OCI-LY1 (cell line): ENCODE measurements around the gene TMEM186.

Experiments used
- H2AFZ ChIP-seq: fragments of 200-600 bp; sonication (generic), shearing (Covaris generic); 2 replicates; pipeline ENCODE4 v1.6.0; 2014; ENCODE audit warnings: antibody characterized with exemption, mild to moderate bottlenecking, low read length
- H3F3A ChIP-seq: fragments of 200-600 bp; sonication (generic), shearing (Covaris generic); 2 replicates; pipeline ENCODE4 v1.6.0; 2014; ENCODE audit warnings: mild to moderate bottlenecking, antibody characterized with exemption, low read length, moderate library complexity; ENCODE audit not compliant: insufficient read depth
- H3K27ac ChIP-seq: fragments of 200-600 bp; sonication (generic); 2 replicates; pipeline ENCODE4 v1.5.1; 2014; ENCODE audit warnings: low read length, mixed run types, mild to moderate bottlenecking, low read depth; ENCODE audit not compliant: poor library complexity, severe bottlenecking
- H3K27me3 ChIP-seq: fragments of 200-600 bp; sonication (generic); 2 replicates; pipeline ENCODE4 v1.6.0; 2014; ENCODE audit warnings: antibody characterized with exemption, mild to moderate bottlenecking, low read length, moderate library complexity; ENCODE audit not compliant: insufficient read depth
- H3K36me3 ChIP-seq: fragments of 200-600 bp; sonication (generic); 2 replicates; pipeline ENCODE4 v1.6.1; 2014; ENCODE audit warnings: mild to moderate bottlenecking, antibody characterized with exemption, low read length, moderate library complexity, mixed read lengths; ENCODE audit not compliant: insufficient read depth
- H3K4me1 ChIP-seq: fragments of 200-600 bp; sonication (generic); 2 replicates; pipeline ENCODE4 v1.5.1; 2014; ENCODE audit warnings: mild to moderate bottlenecking, low read length, moderate library complexity; ENCODE audit not compliant: insufficient read depth, severe bottlenecking
- H3K4me2 ChIP-seq: fragments of 200-600 bp; sonication (generic), shearing (Covaris generic); 2 replicates; pipeline ENCODE4 v1.6.1; 2014; ENCODE audit warnings: low read length
- H3K4me3 ChIP-seq: fragments of 200-600 bp; sonication (generic); 2 replicates; pipeline ENCODE4 v1.5.1; 2014; ENCODE audit warnings: low read length, low read depth, mild to moderate bottlenecking, mixed read lengths; ENCODE audit not compliant: poor library complexity, severe bottlenecking
- H3K79me2 ChIP-seq: fragments of 200-600 bp; shearing (Covaris generic); 2 replicates; pipeline ENCODE4 v1.6.1; 2016; ENCODE audit warnings: mixed run types, low read length, mixed read lengths; ENCODE audit not compliant: insufficient read depth
- H3K9ac ChIP-seq: fragments of 200-600 bp; sonication (generic), shearing (Covaris generic); 2 replicates; pipeline ENCODE4 v1.6.1; 2014; ENCODE audit warnings: mild to moderate bottlenecking, low read length, mixed read lengths
- H3K9me2 ChIP-seq: fragments of 200-600 bp; sonication (generic), shearing (Covaris generic); 2 replicates; pipeline ENCODE4 v1.6.1; 2014; ENCODE audit warnings: low read depth, mild to moderate bottlenecking, low read length, mixed read lengths
- H3K9me3 ChIP-seq: fragments of 200-600 bp; shearing (Covaris generic); 2 replicates; pipeline ENCODE4 v1.6.1; 2014; ENCODE audit warnings: low read length, mixed read lengths
- H4K20me1 ChIP-seq: fragments of 200-600 bp; sonication (generic), shearing (Covaris generic); 2 replicates; pipeline ENCODE4 v1.6.0; 2016; ENCODE audit warnings: mild to moderate bottlenecking, low read length; ENCODE audit not compliant: insufficient read depth
- EZH2 ChIP-seq: fragments of 200-600 bp; sonication (generic), shearing (Covaris generic); IDR thresholded peaks from 2 replicates; pipeline ENCODE4 v1.8.0; 2017; ENCODE audit warnings: borderline replicate concordance, mixed run types, mild to moderate bottlenecking, antibody characterized with exemption, low read length, moderate library complexity, mixed read lengths
- TF ChIP-seq, protein P1 (sequence below): fragments of 200-600 bp; sonication (generic), shearing (Covaris generic); IDR thresholded peaks from 2 replicates; pipeline ENCODE4 v1.5.1; 2017; ENCODE audit warnings: mild to moderate bottlenecking, antibody characterized with exemption, low read length, moderate library complexity, mixed read lengths

TMEM186 gene

DNA sequence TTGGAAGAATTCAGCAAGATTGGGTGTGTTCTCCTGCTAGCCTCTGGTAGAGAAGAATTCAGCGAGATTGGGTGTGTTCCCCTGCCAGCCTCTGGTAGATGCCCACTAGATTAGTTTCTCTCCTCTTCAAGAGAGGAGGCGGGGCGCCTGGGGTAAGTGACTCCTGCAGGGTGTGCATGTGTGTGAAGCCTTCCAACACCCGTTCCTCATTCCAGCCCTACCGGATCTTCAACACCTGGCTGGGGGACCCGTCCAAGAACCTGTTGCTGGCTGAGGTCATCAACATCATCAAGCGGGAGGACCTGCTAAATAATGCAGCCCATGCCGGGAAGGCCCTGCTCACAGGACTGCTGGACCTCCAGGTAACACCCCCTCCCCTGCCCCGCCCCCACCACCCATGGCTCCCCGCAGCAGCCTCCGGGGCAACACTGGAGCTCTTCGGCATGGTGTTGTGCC lies 21.3 kb downstream of the TMEM186 start:
- H4K20me1 ChIP-seq = no peaks in the 10 kb centered on the region
- no peak overlapping the region for H3K27ac ChIP-seq
- H3F3A ChIP-seq = no peaks in the 10 kb centered on the region
- H3K9ac ChIP-seq = no peak overlapping the region
- H3K4me1 ChIP-seq = no peaks in the 10 kb centered on the region
- no peak overlapping the region for H3K4me3 ChIP-seq
- H3K9me3 ChIP-seq = no peaks in the 10 kb centered on the region
- no peak overlapping the region for H3K4me2 ChIP-seq
- H3K9me2 ChIP-seq = no peaks in the 10 kb centered on the region
- TF ChIP-seq, protein P1, sequence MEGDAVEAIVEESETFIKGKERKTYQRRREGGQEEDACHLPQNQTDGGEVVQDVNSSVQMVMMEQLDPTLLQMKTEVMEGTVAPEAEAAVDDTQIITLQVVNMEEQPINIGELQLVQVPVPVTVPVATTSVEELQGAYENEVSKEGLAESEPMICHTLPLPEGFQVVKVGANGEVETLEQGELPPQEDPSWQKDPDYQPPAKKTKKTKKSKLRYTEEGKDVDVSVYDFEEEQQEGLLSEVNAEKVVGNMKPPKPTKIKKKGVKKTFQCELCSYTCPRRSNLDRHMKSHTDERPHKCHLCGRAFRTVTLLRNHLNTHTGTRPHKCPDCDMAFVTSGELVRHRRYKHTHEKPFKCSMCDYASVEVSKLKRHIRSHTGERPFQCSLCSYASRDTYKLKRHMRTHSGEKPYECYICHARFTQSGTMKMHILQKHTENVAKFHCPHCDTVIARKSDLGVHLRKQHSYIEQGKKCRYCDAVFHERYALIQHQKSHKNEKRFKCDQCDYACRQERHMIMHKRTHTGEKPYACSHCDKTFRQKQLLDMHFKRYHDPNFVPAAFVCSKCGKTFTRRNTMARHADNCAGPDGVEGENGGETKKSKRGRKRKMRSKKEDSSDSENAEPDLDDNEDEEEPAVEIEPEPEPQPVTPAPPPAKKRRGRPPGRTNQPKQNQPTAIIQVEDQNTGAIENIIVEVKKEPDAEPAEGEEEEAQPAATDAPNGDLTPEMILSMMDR = no peak
- TF ChIP-seq EZH2 = no peak
- no peaks in the 10 kb centered on the region for H3K79me2 ChIP-seq
- peaks cover 6% of the 10 kb centered on the region; the same call in 1 of the 2 replicates for H3K27me3 ChIP-seq
- no peak overlapping the region for H2AFZ ChIP-seq
- no peaks in the 10 kb centered on the region for H3K36me3 ChIP-seq

DNA sequence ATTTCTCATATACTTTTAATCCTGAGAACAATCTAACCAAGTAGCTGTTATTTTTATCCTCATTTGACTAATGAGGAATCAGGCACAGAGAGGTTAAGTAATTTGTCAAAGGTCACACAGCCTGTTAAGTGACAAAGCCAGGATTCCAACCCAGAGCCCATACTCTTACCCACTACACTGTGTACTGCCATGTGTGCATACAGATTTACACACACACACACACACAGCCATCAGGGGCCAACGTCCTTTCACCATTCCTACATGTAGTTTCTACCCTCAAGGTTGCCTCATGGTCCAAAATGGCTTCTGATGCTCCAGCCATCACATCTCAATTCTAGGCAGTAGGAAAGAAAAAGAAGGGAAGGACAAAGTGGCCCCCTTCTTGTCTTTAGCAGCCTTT lies 22.1 kb downstream of the TMEM186 start:
- Histone ChIP-seq H3K4me3 (no peak overlapping the region), H3K9me3 (no peaks in the 10 kb centered on the region), H3F3A (no peaks in the 10 kb centered on the region), H2AFZ (no peak overlapping the region), H3K79me2 (no peaks in the 10 kb centered on the region), H3K27me3 (peaks cover 6% of the 10 kb centered on the region; the same call in 1 of the 2 replicates), H3K4me1 (no peaks in the 10 kb centered on the region), H3K27ac (no peak overlapping the region), H3K36me3 (no peaks in the 10 kb centered on the region), H4K20me1 (no peaks in the 10 kb centered on the region), H3K9me2 (no peaks in the 10 kb centered on the region), H3K4me2 (no peak overlapping the region), H3K9ac (no peak overlapping the region)
- no peak for TF ChIP-seq EZH2
- TF ChIP-seq, protein P1 = no peak

DNA sequence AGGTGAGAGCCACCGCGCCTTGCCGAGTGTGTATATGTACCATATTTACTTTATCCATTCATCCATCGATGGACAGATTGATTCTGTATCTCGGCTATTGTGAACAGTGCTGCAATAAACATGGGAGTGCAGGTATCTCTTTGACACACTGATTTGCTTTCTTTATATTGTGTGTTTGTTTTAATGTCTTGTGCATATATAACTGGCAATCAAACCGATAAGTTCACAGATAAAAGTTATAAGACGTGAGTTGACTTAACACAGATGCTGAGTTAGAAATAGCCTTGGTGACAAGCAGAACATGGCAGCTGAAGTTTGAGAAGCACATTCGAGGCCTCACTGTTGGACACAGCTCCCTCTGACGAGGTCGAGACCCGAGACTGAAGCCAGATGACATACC lies 23.2 kb downstream of the TMEM186 start:
- Histone ChIP-seq H3K36me3 (no peaks in the 10 kb centered on the region), H3K9me2 (no peaks in the 10 kb centered on the region), H3K4me2 (no peak overlapping the region), H3K9ac (no peak overlapping the region), H3K27ac (no peak overlapping the region), H3K4me3 (no peak overlapping the region), H3K9me3 (no peaks in the 10 kb centered on the region), H4K20me1 (no peaks in the 10 kb centered on the region), H3K79me2 (no peaks in the 10 kb centered on the region), H3F3A (no peaks in the 10 kb centered on the region), H2AFZ (no peak overlapping the region), H3K27me3 (no peaks in the 10 kb centered on the region), H3K4me1 (no peaks in the 10 kb centered on the region)
- TF ChIP-seq, protein P1 = no peak
- no peak for TF ChIP-seq EZH2
